Neural cell (in vitro differentiated cells): ENCODE measurements around the gene CCDC73.

Experiments
- CTCF ChIP-seq: fragments of 450-650 bp; IDR thresholded peaks from 2 replicates; pipeline ENCODE4 v1.5.1; 2014; ENCODE audit warnings: antibody characterized with exemption, mild to moderate bottlenecking, moderate library complexity; ENCODE audit not compliant: poor library complexity, severe bottlenecking
- EP300 ChIP-seq: fragments of 450-650 bp; conservative IDR thresholded peaks from 2 replicates; pipeline ENCODE4 v1.6.1; 2014; ENCODE audit warnings: antibody characterized with exemption, mild to moderate bottlenecking, moderate library complexity; ENCODE audit not compliant: poor library complexity, severe bottlenecking
- EZH2 ChIP-seq: fragments of 200-600, 300-800 bp; shearing (Covaris generic), sonication (generic); IDR thresholded peaks from 2 replicates; pipeline ENCODE4 v1.6.1; 2014; ENCODE audit warnings: antibody characterized with exemption, low read length, borderline replicate concordance, mild to moderate bottlenecking; ENCODE audit not compliant: insufficient read depth, poor library complexity, severe bottlenecking

GRCh38 chr11:32820497-32820896 is 26.0 kb upstream of the CCDC73 start:
- TF ChIP-seq CTCF = no peak
- no peak for TF ChIP-seq EP300
- TF ChIP-seq EZH2 = no peak
